Tibial nerve (tissue), 4 donors: ENCODE measurements around the gene PDE3B. TPM values are rescaled to one million over a fixed set of nuclear protein-coding genes. Genes with fewer than 3 reads are reported as not detected.

Experiments used
- DNase-seq, 2 donors: peaks; one replicate each; pipeline ENCODE4 v3.0.0-alpha.2; 2019; ENCODE audit warnings: low spot score in 2 of 2
- H3K27ac ChIP-seq, 4 donors: fragments of 200-600 bp; sonication (generic) in 3 of 4; one replicate each; pipeline ENCODE4 v1.5.1; 2017 to 2019; ENCODE audit warnings: mild to moderate bottlenecking in 1 of 4
- H3K27me3 ChIP-seq, 2 donors: fragments of 200-600 bp; sonication (generic) in 1 of 2; one replicate each; pipeline versions ENCODE4 v1.5.1 to v1.6.0; 2017 to 2019
- H3K36me3 ChIP-seq, 3 donors: fragments of 200-600 bp; sonication (generic); one replicate each; pipeline ENCODE4 v1.5.1; 2018 to 2019
- H3K4me1 ChIP-seq, 4 donors: fragments of 200-600 bp; sonication (generic) in 3 of 4; one replicate each; pipeline ENCODE4 v1.5.1; 2017 to 2019
- H3K4me3 ChIP-seq, 4 donors: fragments of 200-600 bp; sonication (generic) in 3 of 4; one replicate each; pipeline ENCODE4 v1.5.1; 2017 to 2019; ENCODE audit warnings: mild to moderate bottlenecking in 1 of 4, moderate library complexity in 1 of 4
- H3K9me3 ChIP-seq, 4 donors: fragments of 200-600 bp; sonication (generic) in 3 of 4; one replicate each; pipeline ENCODE4 v1.5.1; 2017 to 2019
- EP300 ChIP-seq, 2 donors: sonication (generic); formaldehyde crosslinking; IDR thresholded peaks; one replicate each; pipeline ENCODE4 v1.6.1; 2017; ENCODE audit warnings: antibody characterized with exemption in 2 of 2, mild to moderate bottlenecking in 1 of 2
- POLR2A ChIP-seq, 2 donors: fragments of 450-650 bp; IDR thresholded peaks; one replicate each; pipeline ENCODE4 v1.6.1; 2017; ENCODE audit warnings: antibody characterized with exemption in 2 of 2, mild to moderate bottlenecking in 2 of 2, moderate library complexity in 2 of 2
- WGBS, 2 donors: methylation state at CpG; one replicate each; pipeline ENCODE4 v1.1.5; 2018; 5-methylcytosine and 5-hydroxymethylcytosine counted together
- small RNA-seq: library from RNA; depleted of rRNA; stranded (forward); fragments of <200 nt; gene quantifications from one replicate; pipeline ENCODE3, GENCODE V24; 2016
- total RNA-seq, 4 donors: library from RNA; depleted of rRNA; stranded (reverse); fragments of >200 nt; gene quantifications; one replicate each; pipeline ENCODE4 v1.1.0, GENCODE V29; 2016
- TF ChIP-seq, protein P1 (sequence below), 5 experiments: fragments of 200-600 bp in 3 of 5; fragments of 450-650 bp in 2 of 5; sonication (generic) in 3 of 5; IDR thresholded peaks; one replicate each; pipeline ENCODE4 v1.5.1; 2016 to 2019; ENCODE audit warnings: antibody characterized with exemption in 5 of 5, mild to moderate bottlenecking in 3 of 5, moderate library complexity in 2 of 5

PDE3B gene
- total RNA-seq, 4 donors from 2014 or later, result 15.3 to 39.9 (median 26.4) TPM

DNA sequence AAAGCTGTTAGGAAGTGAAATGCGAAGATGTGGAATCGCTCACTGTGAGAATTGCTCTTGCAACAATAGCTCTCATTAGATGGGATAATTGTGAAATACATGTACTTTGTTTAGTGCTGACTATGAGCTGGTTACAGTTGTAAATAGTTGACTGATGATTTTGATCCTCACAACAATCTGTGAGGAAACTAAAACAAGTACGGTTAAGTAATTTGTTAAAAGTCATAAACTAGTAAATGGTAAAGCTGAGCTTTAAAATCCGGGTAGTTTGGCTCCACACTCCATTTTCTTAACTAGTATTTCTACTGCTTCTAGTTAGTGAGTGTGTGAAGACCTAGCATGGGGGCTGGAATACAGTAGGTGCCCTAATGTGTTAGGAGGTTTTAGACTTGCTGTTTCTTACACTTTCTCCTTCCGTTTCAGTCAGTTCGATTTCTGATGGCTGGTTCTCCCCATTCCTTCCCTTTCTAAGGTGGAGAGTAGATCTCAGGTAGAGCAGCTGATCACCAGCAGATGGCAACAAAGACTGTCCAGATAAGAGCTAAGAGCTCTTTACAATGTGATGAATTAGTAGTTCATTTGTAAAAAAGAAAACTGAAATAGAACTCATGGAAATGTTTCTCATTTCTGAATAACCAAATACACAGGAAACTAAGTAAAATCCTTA lies 264.7 kb downstream of the PDE3B start:
- no peak for TF ChIP-seq POLR2A (IDR thresholded peaks at IDR 0.05)
- TF ChIP-seq, protein P1, sequence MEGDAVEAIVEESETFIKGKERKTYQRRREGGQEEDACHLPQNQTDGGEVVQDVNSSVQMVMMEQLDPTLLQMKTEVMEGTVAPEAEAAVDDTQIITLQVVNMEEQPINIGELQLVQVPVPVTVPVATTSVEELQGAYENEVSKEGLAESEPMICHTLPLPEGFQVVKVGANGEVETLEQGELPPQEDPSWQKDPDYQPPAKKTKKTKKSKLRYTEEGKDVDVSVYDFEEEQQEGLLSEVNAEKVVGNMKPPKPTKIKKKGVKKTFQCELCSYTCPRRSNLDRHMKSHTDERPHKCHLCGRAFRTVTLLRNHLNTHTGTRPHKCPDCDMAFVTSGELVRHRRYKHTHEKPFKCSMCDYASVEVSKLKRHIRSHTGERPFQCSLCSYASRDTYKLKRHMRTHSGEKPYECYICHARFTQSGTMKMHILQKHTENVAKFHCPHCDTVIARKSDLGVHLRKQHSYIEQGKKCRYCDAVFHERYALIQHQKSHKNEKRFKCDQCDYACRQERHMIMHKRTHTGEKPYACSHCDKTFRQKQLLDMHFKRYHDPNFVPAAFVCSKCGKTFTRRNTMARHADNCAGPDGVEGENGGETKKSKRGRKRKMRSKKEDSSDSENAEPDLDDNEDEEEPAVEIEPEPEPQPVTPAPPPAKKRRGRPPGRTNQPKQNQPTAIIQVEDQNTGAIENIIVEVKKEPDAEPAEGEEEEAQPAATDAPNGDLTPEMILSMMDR (IDR thresholded peaks at IDR 0.05), result peak in 4 of 5 experiments; percentile 38 to 50 (median 44)
- Histone ChIP-seq H3K27ac (no peak overlapping the region), H3K4me1 (peaks cover 0 to 34% (median 0%) of the 10 kb centered on the region in 4 donors), H3K27me3 (no peaks in the 10 kb centered on the region), H3K36me3 (no peaks in the 10 kb centered on the region), H3K9me3 (no peaks in the 10 kb centered on the region), H3K4me3 (no peak overlapping the region)
- DNase-seq, result peak in 1 of 2 donors; percentile 19
- WGBS, 2 donors, result 23 to 32% methylated on average over 6 of the region's 6 CpGs

DNA sequence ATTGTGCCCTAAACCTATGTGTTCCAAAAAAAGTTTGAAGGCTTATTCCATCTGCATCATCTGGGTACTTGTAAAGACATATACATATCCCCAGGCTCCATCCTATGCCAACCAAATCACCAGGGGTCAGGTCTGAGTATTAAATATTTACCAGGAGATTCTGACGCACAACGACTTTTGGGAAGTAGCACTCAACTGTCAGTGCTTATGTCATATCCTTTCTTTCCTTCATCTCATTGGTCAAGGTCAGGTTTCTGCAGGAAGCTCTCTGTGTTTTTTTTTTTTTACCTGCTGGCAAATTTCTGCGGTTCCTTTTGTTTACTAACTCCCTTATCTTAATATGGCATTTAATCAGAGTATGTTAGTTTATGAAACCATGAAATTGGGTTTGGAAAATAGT lies 270.9 kb downstream of the PDE3B start:
- Histone ChIP-seq H3K27ac (no peak overlapping the region), H3K27me3 (no peaks in the 10 kb centered on the region), H3K4me1 (no peaks in the 10 kb centered on the region), H3K4me3 (no peak overlapping the region), H3K36me3 (no peaks in the 10 kb centered on the region), H3K9me3 (no peaks in the 10 kb centered on the region)
- TF ChIP-seq EP300 (IDR thresholded peaks at IDR 0.05), result no peak
- TF ChIP-seq POLR2A (IDR thresholded peaks at IDR 0.05), result no peak
- TF ChIP-seq, protein P1 (IDR thresholded peaks at IDR 0.05), result no peak
- 79% methylated on average over 3 of the region's 3 CpGs for WGBS, 2 donors
- no peak for DNase-seq

DNA sequence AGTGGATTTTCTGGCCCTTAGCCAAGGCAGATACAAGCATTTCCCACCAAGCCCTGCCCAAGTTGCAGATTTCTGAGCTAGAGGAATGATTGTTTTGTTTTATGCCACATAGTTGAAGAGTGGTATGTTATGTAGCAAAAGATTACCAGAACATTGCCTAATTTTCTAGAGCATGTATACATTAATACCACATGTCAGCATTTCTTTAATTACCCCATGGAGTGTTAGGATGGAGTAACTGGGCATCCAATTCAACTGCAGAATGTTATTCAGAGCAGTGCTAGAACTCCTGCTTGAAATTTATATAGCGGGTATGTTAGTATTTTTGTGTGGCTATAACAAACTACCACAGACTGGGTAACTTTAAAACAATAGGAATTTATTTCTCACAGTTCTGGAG lies 272.8 kb downstream of the PDE3B start:
- WGBS, 2 donors, result 92 to 93% methylated on average over 1 of the region's 1 CpG

More for the DNA sequence above, 272.8 kb downstream of the PDE3B start:
- Histone ChIP-seq H3K4me1 (no peaks in the 10 kb centered on the region), H3K9me3 (no peaks in the 10 kb centered on the region), H3K27ac (no peak overlapping the region), H3K36me3 (no peaks in the 10 kb centered on the region), H3K4me3 (no peak overlapping the region), H3K27me3 (no peaks in the 10 kb centered on the region)
- no peak for DNase-seq
- TF ChIP-seq POLR2A (IDR thresholded peaks at IDR 0.05), result no peak

Small RNA genes within 50 kb of the gene (small RNA-seq; reads per million reads assigned to genes)
- gene CALCP, result not detected

Other genes with a start within 250 kb of the PDE3B start
- 10 to 100 TPM; 71.0 to 88.5 (median 84.0) TPM for gene COPB1, start 144.0 kb upstream of the PDE3B start, total RNA-seq
- 10 to 100 TPM; 67.9 to 85.7 (median 76.8) TPM for gene PSMA1, start 123.4 kb upstream of the PDE3B start, total RNA-seq
- 10 to 100 TPM; 11.7 to 16.5 (median 16.1) TPM for gene CYP2R1, start 248.4 kb downstream of the PDE3B start, total RNA-seq